Activated CD4-positive, alpha-beta T cell treated with anti-CD3 and anti-CD28 coated beads, Interleukin-2, amount 10 ng/mL, durations not matched to agents 7 days and 5 days (primary cell): ENCODE results near the gene NACA2. TPM values are rescaled to one million over a fixed set of nuclear protein-coding genes. Genes with fewer than 3 reads are reported as not detected.
"Not testable (repeated sequence)": the region's sequence is repeated elsewhere in the genome, so short reads cannot be mapped to it uniquely, and the experiment has no call there.

Source experiments
- CTCF ChIA-PET: fragments of 350-600 bp; sonication (Branson Sonifier 250); formaldehyde crosslinking; loops from one replicate; lab custom pipeline; 2021; ENCODE audit warnings: antibody characterized with exemption; lab: Charles Lee
- POLR2A ChIA-PET: fragments of 350-600 bp; sonication (Branson Sonifier 250); formaldehyde crosslinking; loops from one replicate; lab custom pipeline; 2021; ENCODE audit warnings: antibody characterized with exemption; lab: Charles Lee
- DNase-seq: peaks from one replicate; pipeline ENCODE4 v3.0.0-alpha.2; 2020
- H3K27ac Mint-ChIP-seq: one replicate; pipeline ENCODE4 v1.8.0; 2021; ENCODE audit warnings: mild to moderate bottlenecking, moderate library complexity, mixed read lengths
- H3K27me3 Mint-ChIP-seq: one replicate; pipeline ENCODE4 v1.8.0; 2021; ENCODE audit warnings: mixed read lengths
- H3K36me3 Mint-ChIP-seq: one replicate; pipeline ENCODE4 v1.8.0; 2021; ENCODE audit warnings: low read depth, mixed read lengths
- H3K4me1 Mint-ChIP-seq: one replicate; pipeline ENCODE4 v1.8.0; 2021; ENCODE audit warnings: mixed read lengths
- H3K4me3 Mint-ChIP-seq: one replicate; pipeline ENCODE4 v1.8.0; 2021; ENCODE audit warnings: mild to moderate bottlenecking, moderate library complexity, mixed read lengths
- H3K9me3 Mint-ChIP-seq: one replicate; pipeline ENCODE4 v1.8.0; 2021; ENCODE audit warnings: mixed read lengths
- total RNA-seq, 2 experiments: library from RNA; stranded (reverse); gene quantifications; one replicate each; pipeline ENCODE4 v1.2.3, GENCODE V29; 2021

Gene NACA2
- total RNA-seq, 2 experiments from 2014 or later = 0.35 TPM; not detected in 1

DNA sequence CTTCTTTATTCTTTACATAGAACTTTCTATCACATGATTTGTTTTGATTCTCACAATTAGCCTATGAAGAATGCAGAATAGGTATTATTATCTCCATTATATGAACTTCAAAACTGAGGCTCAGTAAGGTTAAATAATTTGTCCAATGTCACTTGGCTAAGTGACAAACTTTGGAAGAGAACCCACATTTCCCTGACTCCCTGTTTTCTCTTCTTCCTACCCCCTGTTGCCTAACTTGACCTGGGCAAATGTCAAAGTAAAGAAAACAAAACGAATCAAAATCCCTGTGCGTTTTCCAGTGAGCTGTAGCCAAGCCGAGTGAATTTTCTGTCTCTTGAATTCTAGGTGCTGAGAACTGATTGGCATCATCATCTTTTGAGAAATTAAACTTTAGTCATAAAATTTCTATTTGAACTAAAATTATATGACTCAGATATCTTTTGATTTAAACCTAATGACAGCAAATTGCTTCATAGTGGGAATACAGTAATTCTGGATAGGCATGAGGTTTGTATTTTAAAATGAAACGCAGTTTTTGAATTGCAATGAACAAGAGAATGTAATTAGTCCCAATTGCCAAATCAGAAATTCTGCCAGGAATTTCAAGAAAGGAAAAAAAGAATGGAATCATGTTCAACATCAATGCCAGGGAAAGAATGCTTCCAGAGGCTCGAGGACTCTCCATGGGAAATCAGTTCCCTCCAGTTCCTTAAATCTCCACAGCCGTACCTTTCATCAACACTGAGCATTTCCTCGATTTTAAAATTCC is 4.6 kb upstream of the NACA2 start:
- Mint-ChIP-seq H3K4me3 (no peak overlapping the region), H3K27me3 (peaks cover 22% of the 10 kb centered on the region), H3K27ac (no peak overlapping the region), H3K4me1 (no peaks in the 10 kb centered on the region), H3K36me3 (no peaks in the 10 kb centered on the region), H3K9me3 (no peaks in the 10 kb centered on the region)
- POLR2A ChIA-PET = no interaction called here
- DNase-seq = no peak
- CTCF ChIA-PET = no interaction called here

DNA sequence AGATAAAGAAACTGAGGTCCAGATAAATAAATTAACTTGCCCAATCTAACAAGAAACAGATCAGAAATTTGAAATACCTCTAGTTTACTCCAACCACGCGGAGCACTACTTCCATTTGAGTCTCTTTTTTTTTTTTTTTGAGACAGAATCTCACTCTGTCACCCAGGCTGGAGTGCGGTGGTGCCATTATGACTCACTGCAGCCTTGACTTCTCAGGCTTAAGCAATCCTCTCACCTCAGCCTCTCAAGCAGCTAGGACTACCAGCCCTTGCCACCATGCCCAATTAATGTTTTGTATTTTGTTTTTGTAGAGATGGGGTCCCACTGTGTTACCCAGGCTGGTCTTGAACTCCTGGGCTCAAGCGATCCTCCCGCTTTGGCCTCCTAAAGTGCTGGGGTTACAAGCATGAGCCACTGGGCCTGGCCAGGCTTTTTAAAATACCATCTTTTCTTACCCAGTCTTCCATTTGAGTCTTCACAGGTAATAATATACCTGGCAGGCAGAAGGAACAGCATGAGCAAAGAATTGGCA is 3.3 kb upstream of the NACA2 start:
- no peak for DNase-seq
- Mint-ChIP-seq H3K9me3 (no peaks in the 10 kb centered on the region), H3K4me1 (no peaks in the 10 kb centered on the region), H3K4me3 (no peak overlapping the region), H3K27me3 (peaks cover 22% of the 10 kb centered on the region), H3K27ac (no peak overlapping the region), H3K36me3 (no peaks in the 10 kb centered on the region)
- CTCF ChIA-PET = interaction anchor here (0.7 to 0.9 kb wide), 3 partner anchors 11 to 245 kb away, joined by 3 to 5 read pairs (median 3); no protein-coding TSS in a partner anchor
- POLR2A ChIA-PET = no interaction called here

DNA sequence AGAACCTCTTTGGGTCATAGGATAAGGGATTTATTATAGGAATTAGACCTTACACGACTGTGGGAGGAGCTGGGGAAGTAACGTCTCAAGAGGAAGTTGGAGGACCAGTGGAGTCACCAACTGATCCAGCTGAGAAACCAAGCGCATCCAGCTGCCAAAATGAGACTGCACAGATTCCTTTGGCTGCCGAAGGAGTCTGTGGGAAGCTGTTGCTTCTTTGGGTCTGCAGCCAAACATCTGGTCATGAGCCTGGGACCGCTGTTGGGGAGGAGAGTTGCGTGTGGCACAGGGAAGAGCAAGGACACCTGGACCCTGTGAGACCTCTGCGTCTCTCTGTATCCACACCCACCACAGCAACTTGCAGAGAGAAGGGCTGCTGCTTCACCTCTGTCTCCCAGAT is 2.4 kb upstream of the NACA2 start:
- H3K4me3 Mint-ChIP-seq = no peak overlapping the region
- no peaks in the 10 kb centered on the region for H3K9me3 Mint-ChIP-seq
- DNase-seq = no peak
- no peaks in the 10 kb centered on the region for H3K4me1 Mint-ChIP-seq
- no peak overlapping the region for H3K27ac Mint-ChIP-seq
- H3K36me3 Mint-ChIP-seq = no peaks in the 10 kb centered on the region
- ChIA-PET CTCF (interaction anchor here (0.6 to 1.3 kb wide), 3 partner anchors 9 to 787 kb away, joined by 3 to 4 read pairs (median 3); no protein-coding TSS in a partner anchor), POLR2A (no interaction called here)
- peaks cover 24% of the 10 kb centered on the region for H3K27me3 Mint-ChIP-seq

DNA sequence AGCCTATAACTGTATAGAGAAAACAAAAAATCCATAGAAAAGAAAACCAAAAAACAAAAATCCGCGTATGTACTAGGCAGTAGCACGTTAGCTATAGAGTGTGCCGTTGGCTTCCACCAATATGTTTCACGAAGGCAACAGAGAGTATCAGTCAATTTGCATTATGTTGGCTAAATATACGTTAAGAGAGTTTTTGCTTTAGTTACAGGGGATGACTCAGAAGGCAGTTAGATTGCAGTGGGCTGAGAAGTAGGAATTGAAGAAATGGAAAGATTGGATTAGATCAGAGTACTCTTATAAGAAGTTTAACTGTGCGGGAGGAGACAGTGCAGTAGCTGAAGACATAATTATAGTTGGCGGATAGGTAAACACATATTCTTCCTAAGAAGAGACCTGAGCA is 911 bp upstream of the NACA2 start:
- Mint-ChIP-seq H3K9me3 (no peaks in the 10 kb centered on the region), H3K4me3 (no peak overlapping the region), H3K27me3 (peaks cover 25% of the 10 kb centered on the region), H3K4me1 (no peaks in the 10 kb centered on the region), H3K27ac (no peak overlapping the region), H3K36me3 (no peaks in the 10 kb centered on the region)
- no peak for DNase-seq
- ChIA-PET POLR2A (no interaction called here), CTCF (no interaction called here)

DNA sequence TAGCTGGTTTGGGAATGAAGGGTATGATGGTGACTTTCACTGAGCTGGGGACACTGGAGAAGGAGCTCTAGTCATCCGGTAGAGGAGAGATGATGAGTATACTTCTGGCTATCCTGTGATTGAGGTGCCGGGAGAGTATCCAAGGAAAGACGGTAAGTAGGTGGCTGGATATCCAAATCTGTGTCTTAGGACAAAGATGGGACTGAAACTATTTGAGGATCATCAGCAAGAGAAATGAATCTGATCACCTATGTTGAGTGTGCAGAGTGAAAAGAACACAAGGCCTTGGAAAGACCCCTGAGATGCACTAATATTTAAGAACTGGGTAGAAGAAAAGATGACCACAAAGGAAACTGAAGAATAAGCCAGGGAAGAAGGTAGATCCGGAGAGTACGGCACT is 1.0 kb downstream of the NACA2 start:
- Mint-ChIP-seq H3K27ac (no peak overlapping the region), H3K4me3 (no peak overlapping the region)
- POLR2A ChIA-PET = no interaction called here

DNA sequence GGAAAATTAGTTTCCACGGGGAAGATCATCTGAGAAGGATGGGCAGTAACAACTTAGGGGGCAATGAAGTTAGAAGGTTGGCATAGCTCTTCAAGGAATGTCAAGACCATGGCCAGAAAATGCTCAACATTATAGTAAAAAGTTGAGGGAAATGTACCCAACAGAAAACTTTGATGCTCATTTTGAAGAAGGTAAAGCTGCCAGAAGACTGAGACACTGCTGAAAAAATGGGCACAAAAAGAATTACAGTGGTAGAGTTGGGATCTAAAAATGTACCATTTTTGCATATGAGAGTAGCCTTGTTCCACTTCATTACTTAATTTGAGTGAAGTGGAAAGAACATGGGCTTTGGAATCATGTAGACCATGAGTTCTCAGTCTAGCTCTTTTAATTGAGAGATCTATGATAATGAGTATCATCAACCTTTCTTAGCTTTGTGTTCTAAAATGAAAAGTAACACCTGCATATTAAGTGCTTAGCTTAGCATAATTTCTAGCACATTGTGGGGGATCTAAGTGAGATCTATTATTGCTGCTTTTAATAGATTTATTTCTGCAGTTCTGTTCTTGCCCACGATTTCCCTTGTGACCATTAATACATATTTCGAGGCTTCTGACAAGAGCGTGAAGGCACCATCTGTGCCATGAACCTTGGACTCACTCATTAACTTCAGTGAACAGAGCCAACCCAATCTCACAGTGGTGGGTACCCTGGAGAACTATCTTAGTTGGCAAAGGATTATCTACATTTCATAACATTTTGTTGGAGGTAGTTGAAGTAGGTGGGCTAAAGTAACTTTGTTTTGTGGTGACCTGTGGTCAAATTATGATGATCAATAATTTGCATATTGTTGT is 3.0 kb downstream of the NACA2 start:
- DNase-seq = no peak
- ChIA-PET POLR2A (interaction anchor here (0.5 kb wide), 1 partner anchor 1883 kb away, joined by 3 read pairs; no protein-coding TSS in a partner anchor), CTCF (interaction anchor here (0.8 kb wide), 1 partner anchor 10 kb away, joined by 3 read pairs; no protein-coding TSS in a partner anchor)
- no peaks in the 10 kb centered on the region for H3K4me1 Mint-ChIP-seq
- peaks cover 13% of the 10 kb centered on the region for H3K27me3 Mint-ChIP-seq
- no peaks in the 10 kb centered on the region for H3K9me3 Mint-ChIP-seq
- no peak overlapping the region for H3K4me3 Mint-ChIP-seq
- H3K36me3 Mint-ChIP-seq = no peaks in the 10 kb centered on the region
- no peak overlapping the region for H3K27ac Mint-ChIP-seq

More for the DNA sequence above, 1.0 kb downstream of the NACA2 start:
- no peaks in the 10 kb centered on the region for H3K9me3 Mint-ChIP-seq
- CTCF ChIA-PET = no interaction called here
- H3K27me3 Mint-ChIP-seq = peaks cover 17% of the 10 kb centered on the region
- H3K4me1 Mint-ChIP-seq = no peaks in the 10 kb centered on the region
- DNase-seq = no peak
- H3K36me3 Mint-ChIP-seq = no peaks in the 10 kb centered on the region

DNA sequence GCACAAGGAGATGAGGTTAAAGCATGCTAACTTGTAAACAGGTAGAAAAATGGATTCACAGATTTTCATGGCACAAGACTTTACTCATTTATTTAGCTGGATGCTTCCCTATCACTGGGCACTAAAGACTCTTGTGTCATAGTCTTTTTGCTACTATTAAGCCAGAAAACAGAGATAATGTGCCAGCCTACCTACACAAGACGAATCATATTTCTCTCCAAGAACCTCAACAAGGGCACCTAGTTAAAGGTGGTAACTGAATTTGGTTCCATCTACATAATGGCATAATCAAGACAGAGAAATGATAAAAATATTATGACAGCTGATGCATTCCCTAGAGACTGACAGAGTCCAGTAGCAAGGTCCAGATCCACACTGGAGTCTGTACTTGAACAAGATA is 3.8 kb downstream of the NACA2 start:
- H3K4me1 Mint-ChIP-seq = no peaks in the 10 kb centered on the region
- H3K4me3 Mint-ChIP-seq = no peak overlapping the region
- H3K9me3 Mint-ChIP-seq = no peaks in the 10 kb centered on the region
- H3K27me3 Mint-ChIP-seq = peaks cover 16% of the 10 kb centered on the region
- no peak overlapping the region for H3K27ac Mint-ChIP-seq
- no peaks in the 10 kb centered on the region for H3K36me3 Mint-ChIP-seq
- ChIA-PET CTCF (interaction anchor here (0.6 kb wide), 1 partner anchor 1248 kb away, joined by 3 read pairs; no protein-coding TSS in a partner anchor), POLR2A (no interaction called here)
- DNase-seq = no peak

DNA sequence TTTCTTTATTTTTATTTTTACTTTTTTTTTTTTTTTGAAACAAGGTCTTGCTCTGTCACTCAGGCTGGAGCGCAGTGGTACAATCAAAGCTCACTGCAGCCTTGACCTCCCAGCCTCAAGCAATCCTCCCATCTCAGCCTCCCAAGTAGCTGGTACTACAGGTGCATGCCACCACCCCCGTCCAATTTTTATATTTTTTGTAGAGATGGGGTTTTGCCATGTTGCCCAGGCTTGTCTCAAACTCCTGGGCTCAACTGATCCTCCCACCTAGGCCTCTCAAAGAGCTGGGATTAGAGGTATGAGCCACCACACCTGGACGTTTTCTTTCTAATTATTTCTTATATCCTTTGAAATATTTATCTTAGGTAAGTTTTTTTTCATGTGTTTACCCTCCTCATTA is 4.4 kb downstream of the NACA2 start:
- CTCF ChIA-PET = interaction anchor here (0.6 kb wide), 1 partner anchor 1247 kb away, joined by 3 read pairs; no protein-coding TSS in a partner anchor
- H3K27ac Mint-ChIP-seq, H3K36me3 Mint-ChIP-seq, H3K4me1 Mint-ChIP-seq, POLR2A ChIA-PET, H3K9me3 Mint-ChIP-seq, DNase-seq, H3K4me3 Mint-ChIP-seq: not testable (repeated sequence)
- peaks cover 20% of the 10 kb centered on the region for H3K27me3 Mint-ChIP-seq

DNA sequence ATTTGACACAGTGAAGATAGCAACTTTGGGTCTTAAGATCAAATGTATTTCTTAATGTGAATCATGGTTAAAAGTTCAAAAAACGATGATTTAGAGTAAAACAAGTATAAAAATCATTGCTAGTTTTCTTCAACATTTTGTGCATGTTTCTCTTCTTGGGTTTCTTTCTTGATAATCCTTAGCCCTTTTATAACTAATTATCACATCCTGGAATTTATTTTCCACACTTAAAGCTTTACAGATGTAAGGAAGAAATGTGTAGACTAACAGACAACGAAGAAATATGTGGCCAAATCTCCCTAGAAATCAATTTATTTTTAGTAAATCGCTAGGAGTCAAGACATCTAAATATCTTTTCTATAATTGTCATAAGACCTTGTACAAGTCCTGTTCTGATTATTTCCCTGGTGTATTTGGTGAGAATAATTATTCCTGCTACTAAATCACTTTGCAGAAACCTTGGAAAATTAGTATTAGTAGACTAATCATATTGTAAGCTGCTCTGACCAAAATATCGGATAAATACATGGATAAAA is 4.9 kb downstream of the NACA2 start:
- H3K36me3 Mint-ChIP-seq = no peaks in the 10 kb centered on the region
- ChIA-PET CTCF (interaction anchor here (0.6 kb wide), 1 partner anchor 90 kb away, joined by 4 read pairs; no protein-coding TSS in a partner anchor), POLR2A (no interaction called here)
- H3K4me3 Mint-ChIP-seq = no peak overlapping the region
- H3K27me3 Mint-ChIP-seq = peaks cover 26% of the 10 kb centered on the region
- DNase-seq = no peak
- H3K4me1 Mint-ChIP-seq = no peaks in the 10 kb centered on the region
- no peaks in the 10 kb centered on the region for H3K9me3 Mint-ChIP-seq
- H3K27ac Mint-ChIP-seq = no peak overlapping the region

DNA sequence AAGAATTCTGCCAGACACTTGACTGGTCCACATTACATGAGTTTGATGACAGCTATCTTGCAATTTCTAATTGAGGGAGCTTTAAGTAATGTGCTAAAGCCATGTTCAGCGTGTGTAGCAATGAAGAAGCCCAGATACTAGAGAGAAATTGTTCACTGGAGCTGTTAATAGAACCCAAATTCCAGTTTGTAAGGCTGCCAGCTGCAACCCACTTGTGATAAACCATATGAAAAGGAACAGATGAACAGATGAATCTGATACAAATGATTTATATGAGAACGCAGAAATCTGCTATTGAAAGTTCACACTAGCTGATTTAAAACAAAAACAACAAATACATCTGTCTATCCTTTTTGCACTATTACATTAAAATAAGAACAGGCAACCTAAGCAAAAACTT is 6.2 kb downstream of the NACA2 start:
- Mint-ChIP-seq H3K27ac (no peak overlapping the region), H3K4me3 (no peak overlapping the region), H3K27me3 (peaks cover 32% of the 10 kb centered on the region), H3K36me3 (no peaks in the 10 kb centered on the region), H3K9me3 (no peaks in the 10 kb centered on the region), H3K4me1 (no peaks in the 10 kb centered on the region)
- CTCF ChIA-PET = interaction anchor here (0.6 to 0.9 kb wide), 2 partner anchors 8 to 685 kb away, joined by 3 read pairs; no protein-coding TSS in a partner anchor
- DNase-seq = no peak
- POLR2A ChIA-PET = no interaction called here

DNA sequence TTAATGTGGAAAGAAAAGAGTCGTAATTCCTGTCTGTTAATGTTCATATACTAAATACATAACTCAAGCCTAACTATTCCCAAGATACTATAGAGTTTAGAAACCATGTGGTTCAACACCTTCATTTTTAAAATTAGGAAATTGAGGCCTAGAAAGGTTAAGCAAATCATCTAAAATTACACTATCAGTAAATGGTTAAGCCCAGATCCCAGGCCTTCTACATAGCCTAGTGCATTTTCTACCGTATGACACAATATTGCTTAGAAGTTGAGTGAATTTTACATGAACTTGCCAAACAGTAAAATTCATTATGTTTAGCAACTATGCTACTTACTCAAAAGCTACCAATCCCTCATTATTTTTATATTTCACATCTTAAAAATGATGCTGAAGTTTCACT is 6.8 kb downstream of the NACA2 start:
- Mint-ChIP-seq H3K4me1 (no peaks in the 10 kb centered on the region), H3K9me3 (no peaks in the 10 kb centered on the region), H3K36me3 (no peaks in the 10 kb centered on the region), H3K27me3 (peaks cover 35% of the 10 kb centered on the region), H3K27ac (no peak overlapping the region), H3K4me3 (no peak overlapping the region)
- DNase-seq = no peak
- CTCF ChIA-PET = interaction anchor here (0.9 kb wide), 1 partner anchor 9 kb away, joined by 3 read pairs; no protein-coding TSS in a partner anchor
- POLR2A ChIA-PET = no interaction called here

DNA sequence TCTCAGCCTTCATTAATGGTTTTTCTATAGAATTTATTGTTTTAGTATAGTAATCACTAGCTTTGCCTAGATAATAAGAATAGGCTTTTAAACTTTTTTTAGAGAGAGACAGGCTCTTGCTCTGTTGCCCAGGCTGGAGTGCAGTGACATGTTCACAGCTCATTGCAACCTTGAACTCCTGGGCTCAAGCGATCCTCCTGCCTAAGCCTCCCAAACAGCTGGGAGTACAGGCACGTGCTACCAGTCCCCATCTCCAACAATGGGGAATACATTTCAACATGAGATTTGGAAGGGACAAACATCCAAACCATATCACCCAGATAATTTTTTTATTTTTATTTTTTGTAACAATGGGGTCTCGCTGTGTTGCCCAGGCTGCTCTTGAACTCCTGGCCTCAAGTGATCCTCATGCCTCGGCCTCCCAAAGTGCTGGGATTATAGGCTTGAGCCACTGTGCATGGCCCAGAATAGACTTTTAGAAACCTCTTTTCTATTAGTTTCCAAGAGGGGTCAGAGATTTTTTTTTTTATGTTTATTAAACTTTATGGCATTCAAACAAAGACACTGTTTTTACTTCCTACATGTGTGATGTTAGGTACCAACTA is 7.3 kb downstream of the NACA2 start:
- ChIA-PET CTCF (interaction anchor here (1.1 to 1.2 kb wide), 2 partner anchors 11 to 171 kb away, joined by 3 read pairs; no protein-coding TSS in a partner anchor), POLR2A (no interaction called here)
- Mint-ChIP-seq H3K27ac (no peak overlapping the region), H3K4me3 (no peak overlapping the region), H3K9me3 (no peaks in the 10 kb centered on the region), H3K4me1 (no peaks in the 10 kb centered on the region), H3K27me3 (peaks cover 36% of the 10 kb centered on the region), H3K36me3 (no peaks in the 10 kb centered on the region)
- DNase-seq = no peak
